Kasumi-1 (cell line): ENCODE measurements around the gene HOXB4.

ENCODE experiments used
- DNase-seq, 2 experiments: peaks; one replicate each; lab custom pipeline; 2025; lab: John Stamatoyannopoulos, UW

HOXB4 gene

DNA sequence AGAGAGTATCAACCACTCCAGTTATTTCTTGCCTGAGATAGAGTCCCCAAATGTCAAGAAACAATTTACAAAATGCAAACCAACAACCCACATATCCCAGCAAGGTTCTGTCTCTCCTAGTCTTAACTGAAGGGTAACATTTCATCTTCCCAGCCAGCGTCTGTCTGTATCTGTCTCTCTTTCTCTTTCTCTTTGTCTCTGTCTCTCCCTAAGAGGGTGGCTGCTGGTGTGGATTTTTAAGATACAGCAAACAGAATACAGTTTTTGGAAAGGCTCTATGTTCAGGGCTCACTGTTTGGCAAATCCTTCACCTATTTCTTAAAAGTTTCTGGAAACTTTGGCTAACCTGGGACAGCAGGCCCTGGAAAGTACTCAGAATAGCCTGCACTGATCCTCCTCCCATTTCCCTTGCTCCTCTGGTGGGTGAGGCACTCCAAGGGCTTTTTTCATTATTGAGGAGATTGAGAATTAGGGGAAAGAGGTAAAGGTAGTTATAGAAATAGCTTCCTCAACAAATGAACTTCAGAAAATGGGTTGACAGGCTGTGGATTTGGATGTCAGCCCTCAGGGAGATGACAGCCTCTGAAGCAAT is 6.2 kb downstream of the HOXB4 start:
- no peak for DNase-seq

DNA sequence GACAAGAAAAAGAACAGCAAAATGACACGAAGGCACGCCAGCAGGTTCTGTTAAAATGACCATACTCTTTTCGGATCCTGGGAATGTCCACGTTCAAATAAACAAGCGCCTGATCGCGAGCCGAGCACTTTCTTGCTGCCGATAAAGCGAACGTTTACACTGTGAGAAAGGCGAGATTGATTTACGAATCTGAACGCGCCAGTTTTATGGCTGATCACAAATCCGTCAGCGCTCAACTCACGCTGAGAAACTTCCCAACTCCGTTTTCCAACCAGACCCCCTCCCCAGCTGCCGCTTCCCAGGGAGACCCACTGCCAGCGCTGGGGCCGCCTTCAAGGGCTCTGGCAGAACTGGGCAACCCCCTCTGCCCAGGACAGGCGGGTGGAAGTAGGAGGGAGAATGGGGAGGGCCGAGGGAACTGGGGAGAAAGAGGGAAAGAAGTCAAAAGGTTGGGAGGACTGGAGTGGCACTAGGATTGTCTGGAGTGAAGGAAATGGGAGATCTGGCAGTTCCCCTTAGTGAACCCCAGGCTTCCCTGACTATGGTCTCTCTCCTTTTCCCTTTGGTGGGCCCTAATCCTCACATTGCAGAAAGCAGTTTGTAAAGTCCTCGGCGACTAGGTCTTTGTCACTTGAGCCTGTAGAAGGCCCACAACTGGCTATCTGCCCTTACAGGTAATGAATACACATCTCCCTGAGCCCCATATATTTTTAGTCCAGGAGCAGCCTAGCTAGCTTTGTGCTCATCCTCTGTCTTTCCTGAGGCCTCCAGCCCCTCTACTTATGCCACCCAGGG is 6.9 kb downstream of the HOXB4 start:
- no peak for DNase-seq

DNA sequence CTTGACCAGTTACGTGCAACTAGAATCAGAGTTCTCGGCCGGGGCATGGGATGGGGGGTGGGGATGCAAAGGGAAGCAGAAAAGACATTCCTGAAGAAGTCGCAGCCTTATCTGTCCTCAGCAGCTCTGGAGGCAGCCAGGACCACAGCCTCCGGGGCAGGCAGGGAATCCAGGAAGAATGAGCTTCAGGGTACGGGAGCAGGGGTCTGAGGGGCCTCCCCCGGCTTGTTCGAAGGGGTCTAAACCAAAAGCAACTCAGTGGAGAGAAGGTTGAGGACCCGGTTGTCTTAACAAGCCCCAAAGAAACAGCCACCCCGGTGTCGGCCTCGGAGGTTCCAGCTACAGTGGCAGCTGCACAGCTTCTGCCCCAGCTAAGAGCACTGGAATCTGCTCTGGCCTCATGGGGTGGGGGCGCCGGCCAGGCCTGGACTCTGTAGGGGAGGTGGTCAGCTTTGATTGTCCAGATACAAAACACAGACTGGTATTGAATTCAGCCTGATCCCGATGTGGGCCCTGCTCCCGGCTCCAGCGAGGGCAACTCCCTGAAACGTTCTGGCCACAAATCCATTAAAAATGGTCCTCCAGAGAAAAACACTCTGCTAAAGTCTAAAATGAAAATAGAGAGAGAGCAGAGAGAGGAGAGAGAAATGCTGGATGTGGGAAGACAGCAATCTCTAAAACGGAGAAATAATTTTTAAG is 7.7 kb downstream of the HOXB4 start:
- no peak for DNase-seq

DNA sequence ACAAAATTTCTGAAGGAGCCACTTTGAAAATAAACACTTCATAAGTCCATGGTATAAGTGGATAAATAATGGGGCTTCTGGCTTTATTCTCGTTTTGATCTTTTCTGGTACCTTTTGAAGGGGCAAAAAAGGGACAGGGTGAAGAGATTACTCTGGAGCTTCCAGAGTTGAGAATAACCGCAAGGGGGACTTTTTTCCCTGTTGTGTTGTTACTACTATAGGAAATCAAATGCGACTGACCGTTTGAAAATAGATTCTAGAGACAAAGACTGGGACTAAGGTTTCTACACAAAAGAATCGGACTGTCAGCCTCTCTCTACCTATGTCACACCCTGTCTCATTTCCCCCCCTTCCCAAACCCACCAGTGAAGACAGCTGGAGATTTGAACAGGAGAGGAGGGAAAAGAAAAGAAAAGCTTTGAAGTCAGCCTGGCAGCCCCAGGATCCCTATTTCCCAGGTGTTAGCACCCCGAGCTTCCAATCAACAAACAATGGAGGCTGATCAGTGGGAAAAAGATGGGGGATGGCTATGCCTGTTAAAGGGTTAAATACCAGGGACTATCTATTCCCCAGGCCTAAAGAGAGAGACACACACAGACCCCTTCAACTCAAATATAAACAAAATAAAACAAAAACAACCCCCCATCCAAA is 8.4 kb downstream of the HOXB4 start:
- no peak for DNase-seq

DNA sequence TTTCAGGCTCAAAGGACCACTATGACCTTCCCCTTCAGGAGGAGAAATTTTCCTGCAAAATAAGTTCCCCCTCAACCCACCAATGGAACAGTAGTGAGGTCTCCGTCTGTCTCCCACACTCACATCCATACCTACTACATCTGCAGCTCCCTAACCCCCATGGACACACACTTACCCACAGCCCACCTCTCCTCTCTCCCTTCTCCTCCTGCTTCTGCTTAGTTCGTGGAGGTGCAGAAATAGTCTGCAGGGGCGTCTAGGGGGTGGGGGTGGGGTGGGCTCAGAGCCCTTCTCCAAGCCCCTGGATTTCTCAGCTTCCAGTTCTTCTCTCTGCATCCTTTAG is 8.9 kb downstream of the HOXB4 start:
- no peak for DNase-seq

DNA sequence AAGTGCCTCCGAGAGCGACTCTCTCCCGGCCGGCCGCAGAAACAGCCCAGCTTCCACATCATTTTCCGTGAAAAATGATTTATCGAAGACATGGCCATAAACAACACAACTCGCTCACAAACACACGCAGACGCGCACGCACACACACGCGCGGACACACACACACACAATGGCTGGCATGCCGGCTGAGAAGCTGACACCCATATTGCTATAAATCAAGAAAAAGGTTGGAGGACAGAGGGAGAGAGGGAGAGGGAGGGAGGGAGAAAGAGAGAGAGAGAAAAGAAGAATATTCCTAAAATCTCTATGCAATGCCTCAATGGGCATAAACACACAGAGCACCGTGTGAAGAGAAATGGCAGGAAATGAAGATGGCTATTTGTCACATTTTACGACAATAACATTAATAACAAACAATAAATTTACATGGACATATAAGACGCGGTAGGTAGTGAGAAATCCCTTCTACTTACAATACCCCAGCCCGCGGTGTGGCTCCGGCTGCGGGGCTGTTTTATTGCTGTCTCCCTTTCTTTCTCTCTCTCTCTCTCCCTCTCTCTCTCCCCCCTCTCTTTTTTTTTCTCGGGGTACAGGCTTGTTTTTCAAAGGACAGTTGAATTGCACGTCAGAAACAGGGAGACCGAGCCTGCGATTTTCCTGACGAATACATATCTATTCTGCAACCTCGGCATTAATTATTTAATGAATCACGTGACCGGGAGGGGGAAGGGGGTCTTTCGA is 9.5 kb downstream of the HOXB4 start:
- no peak for DNase-seq

DNA sequence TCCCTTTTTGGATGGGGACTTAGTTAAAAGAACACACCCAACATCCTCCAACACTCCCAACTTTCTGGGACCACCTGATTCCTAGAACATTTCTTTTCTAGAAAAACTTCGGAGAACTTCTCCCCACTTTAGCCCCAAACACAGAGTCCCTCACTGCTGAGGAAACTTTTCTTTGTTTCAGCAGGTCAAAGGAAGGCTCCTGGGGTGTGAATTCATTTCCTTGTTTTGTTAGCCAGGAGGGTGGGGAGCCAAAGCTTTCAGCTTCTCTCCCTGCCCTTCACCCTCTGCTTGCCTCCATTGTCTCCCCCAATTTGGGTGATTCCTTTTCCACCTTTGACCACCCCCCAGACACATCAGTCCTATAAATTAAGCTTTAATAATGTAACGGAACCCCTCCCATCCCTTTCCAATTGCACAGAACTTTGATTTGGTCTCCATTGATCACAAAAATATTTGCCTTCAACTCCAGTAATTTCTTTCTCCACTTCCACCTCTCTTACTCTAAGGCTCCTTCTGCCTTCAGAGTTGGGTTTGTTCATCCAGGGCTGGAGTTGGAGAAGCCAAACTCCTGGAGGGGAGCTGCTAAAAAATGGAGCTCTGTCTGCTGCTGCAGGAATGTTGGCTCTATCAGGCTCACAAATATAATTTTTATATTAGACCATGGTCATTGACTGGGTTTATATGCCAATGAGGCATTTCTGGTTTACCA is 10.3 kb downstream of the HOXB4 start:
- no peak for DNase-seq

DNA sequence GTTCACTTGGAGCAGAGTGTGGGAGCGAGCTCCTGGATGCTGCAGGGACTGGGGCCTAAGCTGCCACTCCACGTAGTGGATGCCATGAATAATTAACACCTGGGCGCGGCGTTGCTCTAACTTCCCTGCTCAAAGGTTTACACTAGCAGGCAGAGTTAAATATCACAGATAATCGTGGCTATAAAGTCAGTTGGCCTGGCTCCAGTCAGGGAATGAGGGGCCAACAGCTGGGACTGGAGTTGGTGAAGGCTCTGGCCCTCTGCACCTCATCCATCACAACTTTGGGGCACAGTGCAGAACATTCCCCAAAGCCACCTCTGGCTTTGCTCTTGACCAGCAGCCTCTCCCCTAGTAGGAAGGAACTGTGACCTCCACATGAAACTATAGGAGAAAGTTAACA is 10.9 kb downstream of the HOXB4 start:
- DNase-seq: no peak

DNA sequence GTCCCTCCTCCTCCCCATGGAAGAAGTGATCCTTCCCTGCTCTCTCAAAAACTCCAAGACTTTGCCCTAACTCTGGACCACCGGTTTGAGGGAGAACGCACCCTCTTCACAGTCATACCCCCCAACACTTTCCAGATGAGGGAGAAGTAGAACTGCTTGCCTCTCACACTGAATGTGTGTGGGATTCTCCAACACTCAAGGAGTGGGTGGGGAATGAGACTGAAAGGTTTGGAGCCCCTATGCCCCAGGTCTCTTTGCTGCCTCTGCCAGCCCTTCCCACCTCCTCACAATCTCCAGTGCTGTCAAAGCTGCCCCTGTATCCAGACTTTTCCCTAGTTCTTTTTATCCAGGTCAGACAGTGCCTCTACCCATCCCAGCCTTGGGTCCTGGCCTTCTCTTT is 11.4 kb downstream of the HOXB4 start:
- DNase-seq: no peak

DNA sequence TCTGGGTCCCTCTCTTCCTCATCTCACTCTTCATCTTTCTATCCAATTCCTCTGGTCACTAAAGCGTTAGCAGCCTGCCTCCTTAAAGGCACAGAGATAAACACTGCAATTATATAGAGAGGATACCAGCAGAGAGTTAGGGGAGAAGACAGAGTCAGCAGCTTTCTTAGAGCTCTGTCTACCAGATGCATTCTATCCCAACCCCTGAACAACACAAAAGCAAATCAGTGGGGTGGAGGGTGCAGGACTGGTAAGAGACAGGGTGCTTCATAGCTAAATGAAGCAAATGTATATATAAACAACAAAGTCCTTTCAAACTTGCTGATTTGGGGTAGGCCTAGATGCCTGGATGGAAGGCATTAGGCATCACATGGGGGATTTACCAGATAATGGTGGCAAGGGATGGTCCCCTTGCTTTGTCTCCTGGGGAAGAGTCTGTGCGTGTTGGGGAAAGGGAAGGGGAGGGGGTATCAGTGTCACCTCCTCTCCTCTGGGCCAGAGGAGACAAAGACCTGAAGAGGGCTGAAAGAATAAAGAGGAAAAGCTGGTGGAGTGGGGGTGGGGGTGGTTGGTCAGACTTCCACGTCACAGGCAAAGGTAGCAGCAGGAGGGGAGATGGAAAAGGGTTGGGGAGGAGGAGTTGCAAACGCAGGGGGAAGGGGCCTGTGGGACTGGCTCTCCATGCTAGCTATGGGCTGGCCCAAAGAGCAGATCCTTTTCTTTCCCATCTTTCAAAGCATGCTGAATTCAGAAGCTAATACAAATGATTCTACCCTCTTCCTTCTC is 12.0 kb downstream of the HOXB4 start:
- DNase-seq: no peak

DNA sequence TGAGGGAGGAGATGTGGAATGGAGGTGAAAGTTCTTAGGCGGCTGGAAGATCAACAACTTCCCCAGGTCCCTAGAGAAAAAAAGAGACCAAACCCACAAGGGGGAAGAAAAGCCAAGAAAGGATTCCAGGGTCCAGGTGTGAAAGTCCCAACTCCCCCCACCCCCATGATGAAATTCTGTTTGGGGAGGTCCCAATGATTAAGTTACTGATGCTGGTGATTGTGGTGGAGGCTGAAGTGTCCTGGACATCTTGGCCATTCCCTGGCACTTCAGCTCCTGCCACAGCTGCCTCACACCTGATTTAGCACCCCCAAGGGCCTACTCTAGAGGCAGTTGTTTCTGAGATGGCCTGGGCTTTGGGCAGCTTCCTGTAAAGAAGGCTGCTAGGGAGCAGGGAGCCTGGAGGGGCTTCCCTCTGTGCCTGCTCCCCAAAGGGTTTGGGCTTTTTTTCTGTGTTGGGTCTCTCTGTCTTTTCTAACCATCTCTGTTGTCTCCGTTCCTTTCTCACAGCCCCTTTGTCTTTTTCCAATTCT is 13.1 kb downstream of the HOXB4 start:
- no peak for DNase-seq

DNA sequence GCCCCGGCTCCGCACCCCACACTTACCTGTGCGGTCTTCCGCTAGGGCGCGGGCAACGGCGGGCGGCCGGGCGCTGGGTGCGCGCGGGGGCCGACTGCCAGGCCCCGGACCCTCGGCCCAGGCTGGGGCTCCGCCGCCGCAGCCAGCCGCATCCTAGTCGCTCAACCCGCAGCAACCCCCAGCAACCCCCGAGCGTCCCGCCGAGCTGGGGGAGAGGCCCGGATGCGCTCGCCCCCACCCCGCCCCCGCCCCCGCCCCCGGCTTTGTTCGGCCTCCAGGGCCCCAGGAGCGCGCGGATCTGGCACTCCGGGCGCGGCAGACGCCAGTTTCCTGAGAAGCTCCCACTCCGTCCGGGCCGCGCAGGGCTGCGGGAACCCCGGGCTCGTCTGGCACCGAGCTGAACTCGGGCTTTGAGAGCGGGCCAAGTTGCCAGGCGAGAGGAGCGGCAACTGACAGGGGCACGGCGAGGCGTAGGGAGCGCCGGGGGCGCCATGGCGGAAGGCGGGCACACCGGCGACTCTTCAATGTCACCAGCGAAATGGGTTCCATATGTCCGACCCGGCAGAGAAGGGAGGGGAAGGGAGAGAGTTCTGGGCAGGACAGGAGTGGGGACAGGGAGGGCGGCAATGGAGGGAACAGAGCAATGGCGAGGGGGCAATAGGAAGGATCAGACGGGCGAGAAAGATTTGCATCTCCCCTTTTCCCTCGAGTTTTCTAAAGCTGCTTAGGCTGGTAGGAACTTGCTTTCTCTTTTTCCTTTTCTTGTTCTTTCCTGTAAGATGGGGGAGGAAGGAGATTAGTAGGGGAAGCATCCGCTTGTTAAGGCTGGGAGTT is 13.7 kb downstream of the HOXB4 start:
- no peak for DNase-seq

DNA sequence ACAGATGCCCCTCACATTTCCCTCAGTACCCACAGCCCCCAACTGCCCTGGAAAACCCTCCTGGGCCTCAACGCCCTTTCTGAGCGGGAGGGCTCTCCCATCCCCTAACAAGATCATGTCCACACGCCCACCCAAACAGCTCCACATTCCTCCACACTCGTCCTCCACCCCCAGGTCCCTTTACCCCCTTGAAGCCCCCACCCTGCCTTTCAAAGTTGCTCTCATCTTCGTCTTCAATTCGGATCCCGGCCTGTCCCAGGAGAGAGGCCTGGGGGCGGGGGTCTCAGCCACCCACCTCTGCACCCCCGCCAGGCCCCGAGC is 14.3 kb downstream of the HOXB4 start:
- DNase-seq: no peak

DNA sequence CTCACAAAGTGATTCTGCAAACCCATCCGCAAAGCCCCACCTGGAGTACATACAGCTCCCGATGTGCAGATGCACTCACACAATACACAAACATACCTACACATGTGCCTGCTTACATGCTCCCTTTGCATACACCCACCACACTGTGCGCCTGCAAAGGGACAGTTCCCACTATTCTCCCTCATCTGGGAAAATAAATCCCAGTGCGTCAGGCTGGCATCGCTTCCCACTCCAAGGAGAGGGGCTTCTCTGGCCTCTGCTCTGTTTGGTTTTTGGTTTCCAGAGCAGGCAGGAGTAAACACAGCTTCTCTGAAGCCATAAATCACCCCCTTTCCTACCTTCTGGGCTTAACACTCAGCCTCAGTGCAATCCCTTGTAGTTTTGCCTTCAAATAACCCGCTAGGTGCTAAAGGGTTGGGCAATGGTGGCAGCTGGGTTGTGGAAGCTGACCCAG is 14.7 kb downstream of the HOXB4 start:
- DNase-seq: no peak

DNA sequence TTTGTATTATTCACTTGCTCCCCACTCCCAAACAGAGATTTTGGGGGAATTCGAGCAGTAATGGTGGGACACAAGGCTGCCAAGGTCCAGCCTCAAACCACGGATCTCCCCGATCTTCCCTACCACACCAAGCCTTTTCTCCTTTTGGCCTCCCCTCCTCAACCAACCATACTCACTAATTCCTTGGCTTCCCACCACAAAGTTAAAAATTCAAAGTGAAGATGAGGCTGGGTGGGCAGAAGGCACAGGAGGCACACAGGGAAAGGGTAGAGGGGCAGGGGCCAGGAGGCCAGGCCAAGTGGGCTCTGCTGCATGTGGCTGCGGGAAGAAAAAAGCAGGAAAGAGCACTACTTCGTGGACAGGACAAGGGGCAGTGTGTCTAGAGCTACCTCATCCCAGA is 15.2 kb downstream of the HOXB4 start:
- DNase-seq: no peak

DNA sequence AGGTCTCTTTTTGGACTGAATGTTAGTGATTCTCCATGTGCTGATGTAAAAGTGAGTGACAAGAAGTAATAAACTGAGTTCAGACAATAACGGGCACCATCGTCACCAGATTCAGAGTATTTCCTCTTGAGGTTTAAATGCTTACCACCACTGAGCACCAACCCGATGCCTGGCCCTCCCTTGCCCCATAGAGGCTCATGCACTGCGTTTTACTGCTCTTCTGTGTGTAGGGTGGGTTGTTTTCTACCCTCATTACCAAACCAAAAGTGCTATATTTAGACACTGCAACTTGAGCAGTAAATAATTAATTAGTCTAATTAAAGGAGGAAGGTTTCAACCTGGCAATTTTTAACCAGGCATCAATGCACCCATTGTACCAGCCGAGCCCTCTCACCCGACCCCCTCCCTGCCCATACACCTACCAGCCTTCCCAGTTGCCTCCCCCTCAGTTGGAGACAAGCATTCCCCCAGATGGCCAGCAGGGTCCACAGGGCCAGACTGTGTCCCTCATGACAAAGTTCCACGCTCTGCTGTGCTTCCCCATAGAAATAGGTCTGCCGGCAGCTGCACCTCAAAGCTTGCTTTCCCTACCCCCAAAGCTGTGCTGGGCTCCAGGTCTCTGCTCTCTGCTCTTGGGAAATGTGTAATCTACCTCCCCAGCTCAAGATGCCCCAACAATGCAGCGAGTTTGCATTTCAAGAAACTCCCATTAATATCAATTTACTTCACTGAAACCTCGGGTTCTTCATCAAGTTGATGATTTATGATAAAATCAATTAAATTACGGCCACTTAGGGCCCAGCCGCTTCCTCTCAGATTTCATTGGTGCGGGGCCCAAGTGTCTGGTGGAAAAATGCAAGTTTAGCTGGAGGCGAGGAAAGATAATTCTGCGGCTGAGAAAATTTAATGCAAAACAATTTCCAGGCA is 16.0 kb downstream of the HOXB4 start:
- no peak for DNase-seq

DNA sequence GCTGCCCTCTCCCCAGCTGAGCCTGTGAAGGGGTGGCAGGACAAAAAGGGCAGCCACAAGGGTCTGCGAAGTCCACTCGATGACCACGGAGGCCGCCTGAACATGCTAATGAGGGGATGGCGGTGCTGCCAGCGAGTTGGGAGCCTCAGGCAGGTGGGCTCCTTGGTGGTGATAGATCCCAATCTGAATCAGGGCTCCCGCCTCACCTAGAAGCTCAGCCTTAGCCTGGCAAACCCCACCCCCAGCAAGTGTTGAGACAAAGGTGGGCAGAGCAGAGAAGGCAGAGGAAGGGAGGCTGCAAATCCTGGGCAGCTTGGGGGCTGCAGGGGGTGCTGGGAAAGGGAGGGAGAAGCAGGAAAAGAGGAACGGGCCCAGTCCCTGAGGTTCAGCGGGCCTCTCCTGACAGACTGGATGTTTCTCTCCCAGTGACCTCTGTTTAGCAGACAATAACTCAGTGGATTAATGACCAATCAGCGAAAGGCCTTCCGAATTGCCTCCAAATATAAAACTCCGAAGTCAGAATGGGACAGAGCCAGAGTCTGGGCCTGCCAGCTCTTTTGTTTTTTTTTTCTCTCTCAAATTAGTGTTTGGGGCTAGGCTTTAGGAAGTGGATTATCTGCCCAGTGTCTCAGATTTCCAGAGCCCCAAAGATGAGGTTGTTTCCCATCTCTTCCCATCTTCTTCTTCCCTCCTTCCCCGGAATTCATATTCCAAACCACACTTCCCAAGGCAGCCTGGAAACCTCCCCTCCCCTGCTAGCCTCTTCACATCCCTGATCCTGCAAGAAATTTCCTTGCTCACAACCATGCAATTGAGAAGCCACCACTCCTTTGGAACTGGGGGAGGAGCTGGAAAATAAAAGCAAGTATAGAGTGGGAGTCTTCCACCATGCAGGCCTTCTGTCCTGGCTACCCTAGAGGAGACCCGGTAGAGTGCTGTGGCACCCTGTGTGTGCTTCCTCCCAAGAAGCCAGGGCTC is 18.0 kb downstream of the HOXB4 start:
- DNase-seq: no peak
